ENCODE results near the gene ABHD17C.

Gene ABHD17C

GRCh38 chr15:80691575-80691974, 3.5 kb upstream of the ABHD17C start:
- DNase-seq = no peak

- no peak for DNase-seq
These were observed 1.2 kb upstream of the ABHD17C start for GRCh38 chr15:80693682-80694610.

- DNase-seq = no peak
These were observed 455 bp upstream of the ABHD17C start for GRCh38 chr15:80694611-80695098.

- no peak for DNase-seq
These were observed 976 bp downstream of the ABHD17C start for GRCh38 chr15:80695911-80696661.

GRCh38 chr15:80697075-80697685, 2.1 kb downstream of the ABHD17C start:
- DNase-seq = no peak

- DNase-seq = no peak
These were observed 3.6 kb downstream of the ABHD17C start for GRCh38 chr15:80698676-80699075.

- DNase-seq = no peak
These were observed 4.9 kb downstream of the ABHD17C start for GRCh38 chr15:80699981-80700380.

- no peak for DNase-seq
These were observed 6.7 kb downstream of the ABHD17C start for GRCh38 chr15:80701676-80702311.

GRCh38 chr15:80703081-80703480, 8.0 kb downstream of the ABHD17C start:
- no peak for DNase-seq

GRCh38 chr15:80703965-80704364, 8.9 kb downstream of the ABHD17C start:
- DNase-seq = no peak

GRCh38 chr15:80706161-80706560, 11.1 kb downstream of the ABHD17C start:
- no peak for DNase-seq

GRCh38 chr15:80709542-80709941, 14.4 kb downstream of the ABHD17C start:
- DNase-seq = no peak

GRCh38 chr15:80710635-80711554, 15.8 kb downstream of the ABHD17C start:
- no peak for DNase-seq

GRCh38 chr15:80711886-80712285, 16.8 kb downstream of the ABHD17C start:
- DNase-seq = no peak

- DNase-seq = no peak
These were observed 17.8 kb downstream of the ABHD17C start for GRCh38 chr15:80712956-80713355.

GRCh38 chr15:80721476-80721875, 26.4 kb downstream of the ABHD17C start:
- DNase-seq = no peak

- DNase-seq = no peak
These were observed 27.7 kb downstream of the ABHD17C start for GRCh38 chr15:80722811-80723210.

GRCh38 chr15:80727196-80727595, 32.1 kb downstream of the ABHD17C start:
- no peak for DNase-seq

GRCh38 chr15:80727596-80727995, 32.5 kb downstream of the ABHD17C start:
- no peak for DNase-seq

GRCh38 chr15:80730387-80730786, 35.3 kb downstream of the ABHD17C start:
- no peak for DNase-seq

GRCh38 chr15:80730926-80731325, 35.8 kb downstream of the ABHD17C start:
- no peak for DNase-seq

GRCh38 chr15:80732167-80732566, 37.1 kb downstream of the ABHD17C start:
- DNase-seq = no peak
